ENCODE results near the gene MAML1. TPM values are rescaled to one million over a fixed set of nuclear protein-coding genes. Genes with fewer than 3 reads are reported as not detected.
A peak's percentile ranks its signal among the peaks of the same experiment; 100 is the strongest.
"Not testable (repeated sequence)": the region's sequence is repeated elsewhere in the genome, so short reads cannot be mapped to it uniquely, and the experiment has no call there.

Gene MAML1
- total RNA-seq, 6 experiments from 2014 or later, result 6.2 to 8.8 (median 8.0) TPM

DNA sequence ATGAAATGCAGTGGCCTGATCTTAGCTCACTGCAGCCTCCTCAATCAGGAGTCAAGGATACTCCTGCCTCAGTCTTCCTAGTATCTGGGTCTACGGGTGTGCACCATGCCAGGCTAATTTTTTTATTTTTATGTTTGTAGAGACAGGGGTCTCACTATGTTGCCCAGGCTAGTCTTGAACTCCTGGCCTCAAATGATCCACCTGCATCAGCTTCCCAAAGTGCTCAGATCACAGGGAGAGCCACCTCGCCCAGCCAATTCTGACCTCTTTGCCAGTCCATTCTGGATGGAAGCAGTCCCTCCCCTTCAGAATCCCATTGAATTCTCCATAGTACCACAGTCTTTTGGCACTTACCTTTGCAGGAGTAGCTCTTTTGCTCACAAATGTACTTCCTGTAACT is 35.5 kb upstream of the MAML1 start:
- DNase-seq, result peak in 1 of 3 donors; percentile 1
- no peaks in the 10 kb centered on the region for H3K9me3 ChIP-seq

DNA sequence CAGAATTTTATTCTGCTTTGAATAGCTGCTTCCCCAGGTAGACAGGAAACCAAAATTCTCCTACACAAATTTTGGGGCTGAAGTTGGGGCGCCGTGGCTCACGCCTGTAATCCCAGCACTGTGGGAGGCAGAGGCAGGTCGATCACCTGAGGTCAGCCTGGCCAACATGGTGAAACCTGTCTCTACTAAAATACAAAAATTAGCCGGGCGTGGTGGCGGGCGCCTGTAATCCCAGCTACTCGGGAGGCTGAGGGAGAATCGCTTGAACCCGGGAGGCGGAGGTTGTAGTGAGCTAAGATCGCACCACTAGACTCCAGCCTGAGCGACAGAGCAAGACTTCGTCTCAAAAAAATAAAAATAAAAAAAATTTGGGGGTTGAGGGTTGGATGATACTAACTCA is 35.1 kb upstream of the MAML1 start:
- H3K9me3 ChIP-seq; DNase-seq; H3K36me3 ChIP-seq; ATAC-seq; H3K27me3 ChIP-seq; intact Hi-C loops (cut with DNase I): not testable (repeated sequence)
- 93% methylated on average over 14 of the region's 15 CpGs for WGBS (ENCODE audit: insufficient coverage, low coverage, low lambda C conversion rate, missing lambda C conversion rate)
- H3K4me1 ChIP-seq, result peaks cover 0 to 27% (median 0%) of the 10 kb centered on the region in 4 donors
- H3K27ac ChIP-seq, result peak overlapping the region; percentile 60 to 90 (median 79)
- H3K4me3 ChIP-seq, result peak overlapping the region; percentile 63 to 92 (median 86)

More for the DNA sequence above, 35.5 kb upstream of the MAML1 start:
- no peaks in the 10 kb centered on the region for H3K36me3 ChIP-seq
- H3K27me3 ChIP-seq, result no peaks in the 10 kb centered on the region
- peak overlapping the region in 1 of 3 donors; percentile 60 for H3K27ac ChIP-seq
- intact Hi-C loops (cut with DNase I), result no loop called here
- H3K4me3 ChIP-seq, result no peak overlapping the region
- H3K4me1 ChIP-seq, result peaks cover 0 to 25% (median 0%) of the 10 kb centered on the region in 4 donors
- ATAC-seq, result no peak
- 100% methylated on average over 1 of the region's 2 CpGs for WGBS (ENCODE audit: insufficient coverage, low coverage, low lambda C conversion rate, missing lambda C conversion rate)
- TF ChIP-seq POLR2A (IDR thresholded peaks at IDR 0.05), result no peak
- TF ChIP-seq, protein P1, sequence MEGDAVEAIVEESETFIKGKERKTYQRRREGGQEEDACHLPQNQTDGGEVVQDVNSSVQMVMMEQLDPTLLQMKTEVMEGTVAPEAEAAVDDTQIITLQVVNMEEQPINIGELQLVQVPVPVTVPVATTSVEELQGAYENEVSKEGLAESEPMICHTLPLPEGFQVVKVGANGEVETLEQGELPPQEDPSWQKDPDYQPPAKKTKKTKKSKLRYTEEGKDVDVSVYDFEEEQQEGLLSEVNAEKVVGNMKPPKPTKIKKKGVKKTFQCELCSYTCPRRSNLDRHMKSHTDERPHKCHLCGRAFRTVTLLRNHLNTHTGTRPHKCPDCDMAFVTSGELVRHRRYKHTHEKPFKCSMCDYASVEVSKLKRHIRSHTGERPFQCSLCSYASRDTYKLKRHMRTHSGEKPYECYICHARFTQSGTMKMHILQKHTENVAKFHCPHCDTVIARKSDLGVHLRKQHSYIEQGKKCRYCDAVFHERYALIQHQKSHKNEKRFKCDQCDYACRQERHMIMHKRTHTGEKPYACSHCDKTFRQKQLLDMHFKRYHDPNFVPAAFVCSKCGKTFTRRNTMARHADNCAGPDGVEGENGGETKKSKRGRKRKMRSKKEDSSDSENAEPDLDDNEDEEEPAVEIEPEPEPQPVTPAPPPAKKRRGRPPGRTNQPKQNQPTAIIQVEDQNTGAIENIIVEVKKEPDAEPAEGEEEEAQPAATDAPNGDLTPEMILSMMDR (IDR thresholded peaks at IDR 0.05), result no peak

DNA sequence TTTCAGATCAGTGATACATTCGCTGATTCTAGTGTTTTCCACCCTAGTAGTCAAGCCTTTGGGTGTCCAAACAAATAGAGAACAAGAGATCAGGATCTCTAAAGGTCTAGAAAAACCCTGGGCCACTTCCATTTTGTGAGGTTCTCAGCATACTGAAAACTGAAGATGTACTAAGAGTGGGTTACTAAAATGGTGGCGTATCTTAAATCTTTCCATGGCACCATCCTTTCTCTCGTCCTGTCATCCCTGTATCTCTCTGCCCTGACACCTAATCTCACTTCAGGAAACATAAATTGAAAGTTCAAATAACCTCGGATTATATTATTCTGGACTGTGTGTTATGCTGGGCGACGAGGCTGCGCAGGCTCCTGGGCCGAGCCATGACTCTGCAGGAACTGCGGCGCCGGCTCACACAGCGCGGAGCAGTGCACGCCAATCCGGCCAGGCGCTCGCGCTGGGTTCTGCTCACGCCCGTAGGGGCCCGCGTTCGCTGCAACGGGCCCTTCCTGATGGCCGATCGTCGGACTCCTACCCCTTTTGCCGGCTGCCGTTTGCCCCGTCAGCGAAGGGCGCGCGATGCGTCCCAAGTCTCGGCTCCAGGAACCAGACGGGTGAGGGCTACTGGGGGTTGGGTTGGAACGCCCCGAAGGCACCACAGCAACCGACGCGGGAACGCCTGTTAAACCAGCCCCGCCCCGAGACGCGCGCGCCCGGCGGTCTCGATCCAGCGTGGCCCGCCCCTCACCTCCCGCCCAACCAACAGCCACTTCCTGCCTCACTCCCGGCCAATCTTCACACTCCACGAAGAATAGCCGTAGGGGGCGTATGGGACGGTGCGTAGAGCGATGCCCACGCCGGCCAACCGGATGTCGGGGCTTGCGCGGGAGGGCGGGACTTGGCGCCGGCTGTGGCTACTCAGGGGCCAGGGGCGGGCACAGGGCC is 34.4 kb upstream of the MAML1 start:
- peak overlapping the region; percentile 92 to 99 (median 93) for H3K27ac ChIP-seq
- intact Hi-C loops (cut with DNase I), result no loop called here

DNA sequence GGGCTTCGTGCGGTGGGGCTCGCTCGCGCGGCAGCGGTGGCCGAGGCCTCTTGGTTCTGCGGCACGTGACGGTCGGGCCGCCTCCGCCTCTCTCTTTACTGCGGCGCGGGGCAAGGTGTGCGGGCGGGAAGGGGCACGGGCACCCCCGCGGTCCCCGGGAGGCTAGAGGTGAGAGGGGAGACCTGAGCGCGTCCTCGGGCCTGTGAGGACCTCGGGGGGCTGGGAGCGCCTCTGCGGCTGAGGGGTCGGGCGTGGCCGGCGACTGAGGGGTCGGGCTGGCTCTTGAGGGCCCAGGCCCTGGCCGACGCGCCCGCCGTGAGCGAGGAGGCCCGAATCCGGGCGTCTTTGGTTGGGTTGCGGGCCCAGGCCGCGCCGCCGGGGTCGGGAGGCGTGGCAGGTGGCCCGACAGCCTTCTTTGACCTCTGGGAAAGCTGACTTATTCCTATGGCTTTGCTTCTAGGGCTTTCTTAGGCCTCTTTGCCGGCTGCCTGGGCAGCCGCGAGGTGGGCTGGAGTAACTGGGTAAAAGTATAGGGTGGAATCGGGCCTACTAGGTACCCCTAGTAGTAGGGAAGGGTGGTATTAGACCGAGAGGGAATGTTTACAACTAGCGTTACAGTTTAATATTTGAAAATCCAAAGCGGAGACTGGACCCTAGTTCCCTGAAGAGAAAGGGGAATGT is 33.5 kb upstream of the MAML1 start, which contains the start of gene CANX:
CANX (plus strand) TSS at position 33 of the 681 bp plus-strand sequence. CDS start 6,715 bp downstream, outside the sequence.
- H3K4me1 ChIP-seq, result peaks cover 0 to 32% (median 0%) of the 10 kb centered on the region in 4 donors
- WGBS (ENCODE audit: insufficient coverage, low coverage, low lambda C conversion rate, missing lambda C conversion rate), result 2% methylated on average over 22 of the region's 58 CpGs
- peak; percentile 1 to 15 (median 5) for ATAC-seq

More for the DNA sequence above, 34.4 kb upstream of the MAML1 start:
- ATAC-seq, result peak; percentile 89 to 95 (median 93)
- TF ChIP-seq, protein P1 (IDR thresholded peaks at IDR 0.05), result peak in 3 of 4 donors; percentile 2 to 29 (median 29)
- peak; percentile 83 for TF ChIP-seq POLR2A (IDR thresholded peaks at IDR 0.05)
- Histone ChIP-seq H3K27me3 (no peaks in the 10 kb centered on the region), H3K4me1 (peaks cover 0 to 32% (median 0%) of the 10 kb centered on the region in 4 donors), H3K36me3 (peaks cover 0 to 4% (median 0%) of the 10 kb centered on the region in 4 donors), H3K9me3 (no peaks in the 10 kb centered on the region), H3K4me3 (peak overlapping the region; percentile 86 to 99 (median 92))
- 4% methylated on average over 12 of the region's 72 CpGs for WGBS (ENCODE audit: insufficient coverage, low coverage, low lambda C conversion rate, missing lambda C conversion rate)
- DNase-seq, result peak; percentile 99 to 100 (median 99)

More for the DNA sequence above, 33.5 kb upstream of the MAML1 start, which contains the start of gene CANX:
- Histone ChIP-seq H3K4me3 (peak within 1 kb of the TSS; percentile 86 to 99 (median 92)), H3K36me3 (peaks cover 0 to 4% (median 0%) of the 10 kb centered on the region in 4 donors), H3K27ac (peak within 1 kb of the TSS; percentile 92 to 99 (median 93)), H3K9me3 (no peaks in the 10 kb centered on the region), H3K27me3 (no peaks in the 10 kb centered on the region)
- TF ChIP-seq, protein P1 (IDR thresholded peaks at IDR 0.05), result peak in 1 of 4 donors; percentile 0
- peak; percentile 89 for TF ChIP-seq POLR2A (IDR thresholded peaks at IDR 0.05)
- DNase-seq, result no peak
- intact Hi-C loops (cut with DNase I), result no loop called here

Measured in right lobe of liver (tissue), 6 donors.